Panc1 (cell line): Measurements from ENCODE around the gene SESTD1. TPM values are rescaled to one million over a fixed set of nuclear protein-coding genes. Genes with fewer than 3 reads are reported as not detected.
"Not testable (repeated sequence)": the region's sequence is repeated elsewhere in the genome, so short reads cannot be mapped to it uniquely, and the experiment has no call there.

Source experiments
- ATAC-seq: fragments of 200-7000 bp; cut with Tn5 transposase; 2 replicates; pipeline ENCODE4 v1.9.1; 2020; ENCODE audit warnings: mild to moderate bottlenecking, moderate library complexity
- BruUV-seq: library from RNA; stranded (reverse); fragments of 400-500 nt; replicated peaks from 2 replicates; lab custom pipeline; 2021; lab: Mats Ljungman, UMichigan
- CTCF ChIA-PET: fragments of 300-600 bp; sonication (Branson Sonifier 250); formaldehyde crosslinking; loops from one replicate; lab custom pipeline; 2022; ENCODE audit warnings: antibody characterized with exemption; lab: Charles Lee
- POLR2A ChIA-PET: fragments of 300-600 bp; sonication (Branson Sonifier 250); formaldehyde crosslinking; loops from one replicate; lab custom pipeline; 2022; ENCODE audit warnings: antibody characterized with exemption; lab: Charles Lee
- DNase-seq: peaks from one replicate; pipeline ENCODE4 v3.0.0-alpha.2; 2010; ENCODE audit warnings: low read depth, low spot score
- H3K27ac ChIP-seq: 2 replicates; pipeline ENCODE4 v1.5.1; 2011; ENCODE audit warnings: mild to moderate bottlenecking, low read length, inconsistent platforms
- H3K27me3 ChIP-seq: fragments of 200-500 bp; sonication (Bioruptor generic); 2 replicates; pipeline ENCODE4 v1.6.0; 2014; ENCODE audit warnings: low read length, inconsistent platforms; ENCODE audit not compliant: control insufficient read depth, insufficient read depth
- H3K36me3 ChIP-seq: fragments of 200-500 bp; sonication (Bioruptor generic); 2 replicates; pipeline ENCODE4 v1.5.1; 2014; ENCODE audit warnings: inconsistent platforms, mild to moderate bottlenecking, low read length, moderate library complexity; ENCODE audit not compliant: control insufficient read depth, insufficient read depth
- H3K4me1 ChIP-seq: 2 replicates; pipeline ENCODE4 v1.5.1; 2011; ENCODE audit warnings: inconsistent platforms, mild to moderate bottlenecking, low read length, moderate library complexity; ENCODE audit not compliant: control insufficient read depth, insufficient read depth
- H3K4me3 ChIP-seq, 2 experiments: 2 replicates each; pipeline ENCODE4 v1.5.1; 2011 to 2012; ENCODE audit warnings: low read depth in 2 of 2, low read length in 2 of 2, mild to moderate bottlenecking in 2 of 2, inconsistent platforms in 1 of 2, moderate library complexity in 1 of 2
- H3K9me3 ChIP-seq: fragments of 200-500 bp; sonication (Bioruptor generic); 2 replicates; pipeline ENCODE4 v1.5.1; 2014; ENCODE audit warnings: low read depth, mild to moderate bottlenecking, inconsistent platforms, low read length, moderate library complexity; ENCODE audit not compliant: control insufficient read depth, insufficient read depth
- CTCF ChIP-seq: fragments of 450-650 bp; IDR thresholded peaks from 2 replicates; pipeline ENCODE4 v1.5.1; 2017; ENCODE audit warnings: mild to moderate bottlenecking
- POLR2AphosphoS5 ChIP-seq: IDR thresholded peaks from 2 replicates; pipeline ENCODE4 v1.6.1; 2012; ENCODE audit warnings: mild to moderate bottlenecking, low read depth, low read length, moderate library complexity
- REST ChIP-seq, 2 experiments: IDR thresholded peaks; 2 replicates each; pipeline ENCODE4 v1.6.1; 2011 to 2012; ENCODE audit warnings: low read depth in 2 of 2, control low read depth in 1 of 2, low read length in 1 of 2, mild to moderate bottlenecking in 1 of 2, moderate library complexity in 1 of 2; ENCODE audit not compliant: insufficient read depth in 1 of 2
- SIN3A ChIP-seq: IDR thresholded peaks from 2 replicates; pipeline ENCODE4 v1.6.1; 2012; ENCODE audit warnings: low read depth, mild to moderate bottlenecking, low read length, moderate library complexity, borderline replicate concordance; ENCODE audit not compliant: insufficient read depth
- TCF7L2 ChIP-seq: IDR thresholded peaks from 2 replicates; pipeline ENCODE4 v1.6.1; 2011; ENCODE audit warnings: mild to moderate bottlenecking, low read depth, low read length, inconsistent platforms
- in situ Hi-C: cut with HindIII; loops from 2 replicates; pipeline ENCODE4 v1.10.0; 2016; ENCODE audit warnings: low sequenced_read_pairs, low pct_unique_long_range_greater_than_20kb
- intact Hi-C: fragments of 100-400 bp; cut with micrococcal nuclease; formaldehyde crosslinking; loops from one replicate; pipeline ENCODE4 v1.10.0; 2022; ENCODE audit not compliant: unreplicated experiment
- total RNA-seq: library from RNA; stranded (reverse); gene quantifications from one replicate; pipeline ENCODE4 v1.2.1, GENCODE V29; 2021; ENCODE audit not compliant: unreplicated experiment

SESTD1 gene
- total RNA-seq, 1 experiment from 2014 or later = 31.3 TPM

DNA sequence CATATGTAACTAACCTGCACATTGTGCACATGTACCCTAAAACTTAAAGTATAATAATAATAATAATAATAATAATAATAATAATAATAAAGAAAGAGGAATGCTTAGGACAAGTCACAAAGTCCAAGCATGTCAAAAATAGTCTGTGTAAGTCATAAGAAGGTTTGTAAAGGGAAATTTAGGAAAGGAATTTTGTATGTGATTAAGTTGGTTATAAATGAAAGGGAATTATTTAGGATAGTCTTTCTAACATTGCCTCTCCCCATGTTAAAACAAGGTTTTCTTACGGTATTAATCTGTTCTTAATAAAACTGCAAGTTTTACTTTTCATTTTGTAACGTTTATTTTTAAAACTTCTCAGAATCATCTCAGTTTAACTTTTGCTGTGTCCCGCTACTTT, 62.8 kb downstream of the SESTD1 start:
- intact Hi-C loops (no loop called here), in situ Hi-C loops (no loop called here)
- ChIA-PET CTCF (no interaction called here), POLR2A (no interaction called here)
- Histone ChIP-seq H3K27me3 (no peaks in the 10 kb centered on the region), H3K27ac (no peak overlapping the region), H3K4me3 (no peak overlapping the region), H3K9me3 (0 out of 2 replicates have a peak, but pooled peaks cover 13% of the 10 kb centered on the region), H3K4me1 (no peaks in the 10 kb centered on the region), H3K36me3 (no peaks in the 10 kb centered on the region)
- TF ChIP-seq CTCF (no peak), SIN3A (no peak), POLR2AphosphoS5 (no peak), TCF7L2 (no peak), REST (IDR thresholded peaks at IDR 0.05; ENCODE audit: insufficient read depth in 1 of 2, low read depth in 2 of 2, low read length in 1 of 2) (no peak)
- no peak for ATAC-seq
- no peak for DNase-seq
- BruUV-seq = no TSS peak

- BruUV-seq, POLR2A ChIA-PET, in situ Hi-C loops, intact Hi-C loops, H3K36me3 ChIP-seq, H3K4me3 ChIP-seq, H3K4me1 ChIP-seq, H3K27ac ChIP-seq, H3K9me3 ChIP-seq, CTCF ChIA-PET, ATAC-seq, DNase-seq, H3K27me3 ChIP-seq: not testable (repeated sequence)
These were observed 68.6 kb downstream of the SESTD1 start for GRCh38 chr2:179195926-179196590.

DNA sequence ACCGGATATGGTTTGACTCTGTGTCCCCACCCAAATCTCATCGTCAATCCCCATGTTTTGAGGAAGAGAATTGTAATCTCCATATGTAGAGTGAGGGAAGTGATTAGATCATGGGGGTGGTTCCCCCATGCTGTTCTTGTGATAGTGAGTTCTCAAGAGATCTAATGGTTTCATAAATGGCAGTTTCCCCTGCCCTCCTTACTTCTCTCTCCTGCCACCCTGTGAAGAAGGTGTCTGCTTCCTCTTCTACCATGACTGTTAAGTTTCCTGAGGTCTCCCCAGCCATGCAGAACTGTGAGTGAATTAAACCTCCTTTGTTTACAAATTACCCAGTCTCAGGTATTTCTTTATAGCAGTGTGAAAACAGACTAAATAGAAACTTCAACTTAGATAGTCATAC, 69.5 kb downstream of the SESTD1 start:
- ChIA-PET CTCF (no interaction called here), POLR2A (no interaction called here)
- no peak for ATAC-seq
- TF ChIP-seq REST (IDR thresholded peaks at IDR 0.05; ENCODE audit: insufficient read depth in 1 of 2, low read depth in 2 of 2, low read length in 1 of 2) (no peak), TCF7L2 (no peak), POLR2AphosphoS5 (no peak), SIN3A (no peak), CTCF (no peak)
- Histone ChIP-seq H3K4me1 (no peaks in the 10 kb centered on the region), H3K4me3 (no peak overlapping the region), H3K27ac (no peak overlapping the region), H3K36me3 (no peaks in the 10 kb centered on the region), H3K9me3 (0 out of 2 replicates have a peak, but pooled peaks cover 4% of the 10 kb centered on the region), H3K27me3 (no peaks in the 10 kb centered on the region)
- intact Hi-C loops = no loop called here
- no peak for DNase-seq
- BruUV-seq = no TSS peak
- in situ Hi-C loops = no loop called here
